Subcutaneous abdominal adipose tissue (tissue), 5 donors: ENCODE data around the gene C1QL4.

Experiments
- H3K27ac ChIP-seq: one replicate; pipeline ENCODE4 v1.7.0; 2013; ENCODE audit warnings: low read depth, mild to moderate bottlenecking, inconsistent platforms, low read length, moderate library complexity
- H3K27me3 ChIP-seq, 5 donors: one replicate each; pipeline ENCODE4 v1.7.0; 2013; ENCODE audit warnings: low read length in 5 of 5, inconsistent platforms in 1 of 5; ENCODE audit not compliant: control insufficient read depth in 5 of 5, insufficient read depth in 4 of 5
- H3K36me3 ChIP-seq, 5 donors: one replicate each; pipeline ENCODE4 v1.7.0; 2013; ENCODE audit warnings: low read length in 5 of 5; ENCODE audit not compliant: control insufficient read depth in 5 of 5, insufficient read depth in 5 of 5
- H3K4me1 ChIP-seq, 5 donors: one replicate each; pipeline ENCODE4 v1.7.0; 2013; ENCODE audit warnings: low read length in 5 of 5, mild to moderate bottlenecking in 3 of 5, moderate library complexity in 1 of 5; ENCODE audit not compliant: control insufficient read depth in 5 of 5, insufficient read depth in 5 of 5
- H3K4me3 ChIP-seq, 5 donors: one replicate each; pipeline ENCODE4 v1.7.0; 2013; ENCODE audit warnings: low read length in 5 of 5, low read depth in 1 of 5
- H3K9ac ChIP-seq, 5 donors: one replicate each; pipeline ENCODE4 v1.7.0; 2013; ENCODE audit warnings: low read length in 5 of 5, mild to moderate bottlenecking in 4 of 5, moderate library complexity in 3 of 5
- H3K9me3 ChIP-seq, 5 donors: one replicate each; pipeline ENCODE4 v1.7.0; 2013; ENCODE audit warnings: low read length in 5 of 5; ENCODE audit not compliant: control insufficient read depth in 5 of 5
- donor health status: healthy.
- donor health status: healthy.
- donor health status: healthy.
- donor health status: healthy.
- donor health status: healthy.

The C1QL4 gene

DNA sequence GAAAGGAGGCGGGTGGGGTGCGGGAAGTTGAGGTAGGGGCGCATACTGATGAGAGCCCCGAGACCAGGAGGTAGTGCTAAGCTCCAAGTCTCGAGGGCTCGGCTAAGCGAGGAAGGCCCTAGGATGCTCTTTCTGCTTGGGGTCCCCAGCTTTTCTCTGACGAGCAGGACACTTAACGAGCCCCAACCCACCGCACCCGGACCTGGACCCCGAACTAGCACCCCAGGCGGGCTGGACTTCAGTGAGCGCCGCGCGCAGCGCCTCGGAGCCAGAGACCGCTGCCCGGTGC lies 4.7 kb upstream of the C1QL4 start:
- H3K4me1 ChIP-seq, result peaks cover 2 to 42% (median 40%) of the 10 kb centered on the region in 5 donors
- peak overlapping the region in 4 of 5 donors; percentile 50 to 64 (median 55) for H3K4me3 ChIP-seq
- no peak overlapping the region for H3K9ac ChIP-seq
- peaks cover 30 to 66% (median 36%) of the 10 kb centered on the region in 5 donors for H3K27me3 ChIP-seq
- H3K36me3 ChIP-seq, result no peaks in the 10 kb centered on the region
- no peaks in the 10 kb centered on the region for H3K9me3 ChIP-seq
- no peak overlapping the region for H3K27ac ChIP-seq

DNA sequence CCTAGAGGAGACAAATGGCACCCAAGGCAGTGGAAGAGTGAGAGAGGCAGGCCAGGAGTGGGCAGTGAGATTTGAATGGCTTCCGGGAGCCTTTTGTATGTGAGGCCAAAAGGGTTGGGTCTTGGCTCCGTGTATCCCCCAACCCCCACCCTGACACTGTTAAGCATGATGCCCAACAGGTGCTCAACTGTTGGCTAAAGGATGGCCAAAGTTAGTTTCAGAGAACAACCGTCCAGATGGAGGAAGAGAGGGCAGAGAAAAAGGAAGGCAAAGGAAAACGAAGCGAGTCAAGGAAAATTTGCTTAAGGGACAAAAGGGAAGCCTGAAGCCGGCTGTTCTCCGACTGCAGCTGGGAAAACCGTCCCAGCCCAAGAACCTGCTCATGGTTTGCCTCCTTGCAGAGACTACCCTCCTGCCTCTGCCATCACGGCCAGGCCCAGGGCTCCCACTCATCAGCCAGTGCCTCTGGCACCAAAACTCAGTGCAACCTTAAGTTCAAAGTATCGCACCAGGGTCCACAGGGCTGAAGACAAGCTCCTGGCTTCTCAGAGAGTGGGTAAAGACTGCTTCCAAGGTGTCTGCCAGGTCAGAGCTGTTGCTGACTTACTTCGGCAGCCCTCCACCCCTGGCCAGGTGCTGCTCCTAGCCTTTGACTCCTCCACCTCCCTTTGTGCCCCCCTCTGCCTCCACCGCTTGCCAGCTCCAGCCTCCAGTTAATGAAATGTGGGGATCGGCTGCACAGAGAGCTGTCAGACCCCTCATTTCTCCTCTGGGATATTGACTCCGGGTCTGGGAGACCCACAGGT lies 4.2 kb upstream of the C1QL4 start:
- Histone ChIP-seq H3K9me3 (no peaks in the 10 kb centered on the region), H3K4me3 (no peak overlapping the region), H3K36me3 (no peaks in the 10 kb centered on the region), H3K27ac (no peak overlapping the region), H3K4me1 (peaks cover 2 to 42% (median 40%) of the 10 kb centered on the region in 5 donors), H3K9ac (no peak overlapping the region), H3K27me3 (peaks cover 31 to 68% (median 37%) of the 10 kb centered on the region in 5 donors)

DNA sequence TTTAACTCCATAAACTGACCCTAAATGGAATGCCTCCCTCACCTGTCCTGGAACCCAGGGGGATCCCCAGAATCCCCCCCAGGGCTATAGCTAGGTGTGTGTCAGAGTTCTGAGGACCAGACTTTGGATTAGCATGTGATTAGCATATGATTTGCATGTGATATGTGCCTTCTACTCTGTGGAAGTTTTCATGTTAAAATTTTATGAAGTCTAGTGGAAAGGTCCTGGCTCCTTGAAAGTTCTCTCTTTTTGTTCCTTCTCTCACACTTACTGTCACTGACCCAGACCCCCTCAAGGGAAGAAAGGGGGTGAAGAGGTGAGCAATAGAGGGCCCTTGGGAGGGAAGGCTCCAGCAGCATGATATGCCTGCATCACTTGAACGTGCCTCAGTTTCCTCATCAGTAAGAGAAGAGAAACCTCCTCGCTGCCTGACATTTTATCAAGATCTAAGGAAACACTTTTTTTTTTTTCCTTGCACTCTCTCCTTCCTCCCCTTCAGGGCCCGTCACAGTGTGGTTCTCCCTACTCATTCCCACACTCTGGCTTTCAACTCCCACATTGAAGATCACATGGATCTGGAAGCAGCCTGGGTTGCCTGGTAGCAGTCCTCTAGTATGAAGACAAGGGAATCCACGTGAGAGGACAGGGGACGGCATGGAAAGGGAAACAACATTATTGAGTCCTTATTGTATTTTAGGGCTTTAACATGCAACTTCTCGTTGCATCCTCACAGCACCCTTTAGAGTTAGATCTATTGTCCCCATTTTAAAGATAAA lies 3.3 kb upstream of the C1QL4 start:
- Histone ChIP-seq H3K9ac (no peak overlapping the region), H3K4me3 (no peak overlapping the region), H3K27ac (no peak overlapping the region), H3K4me1 (peaks cover 2 to 38% (median 32%) of the 10 kb centered on the region in 5 donors), H3K36me3 (no peaks in the 10 kb centered on the region), H3K9me3 (no peaks in the 10 kb centered on the region), H3K27me3 (peaks cover 32 to 69% (median 40%) of the 10 kb centered on the region in 5 donors)

DNA sequence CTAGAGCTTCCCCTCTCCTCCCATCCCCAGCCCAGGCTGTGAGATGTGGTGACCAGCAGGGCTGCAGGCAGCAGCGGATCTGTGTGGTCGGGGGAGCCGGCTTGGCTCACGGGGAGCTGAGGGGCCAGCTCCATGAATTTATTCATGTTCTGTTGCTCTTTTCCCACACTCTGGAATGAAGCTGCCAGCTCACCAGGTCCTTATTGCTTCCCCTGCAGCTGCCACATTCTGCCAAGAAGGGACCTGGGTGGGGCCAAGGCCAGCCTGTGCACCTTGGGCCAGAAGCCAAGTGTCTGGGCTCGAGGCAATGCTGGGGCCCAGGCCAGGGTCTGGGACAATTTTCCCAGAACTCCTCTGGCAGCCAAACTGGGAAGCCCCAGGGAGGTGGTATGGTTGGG lies 2.5 kb upstream of the C1QL4 start:
- no peak overlapping the region for H3K4me3 ChIP-seq
- H3K4me1 ChIP-seq, result peaks cover 2 to 34% (median 32%) of the 10 kb centered on the region in 5 donors
- no peaks in the 10 kb centered on the region for H3K9me3 ChIP-seq
- H3K27ac ChIP-seq, result no peak overlapping the region
- H3K9ac ChIP-seq, result no peak overlapping the region
- peaks cover 40 to 74% (median 48%) of the 10 kb centered on the region in 5 donors for H3K27me3 ChIP-seq
- no peaks in the 10 kb centered on the region for H3K36me3 ChIP-seq

DNA sequence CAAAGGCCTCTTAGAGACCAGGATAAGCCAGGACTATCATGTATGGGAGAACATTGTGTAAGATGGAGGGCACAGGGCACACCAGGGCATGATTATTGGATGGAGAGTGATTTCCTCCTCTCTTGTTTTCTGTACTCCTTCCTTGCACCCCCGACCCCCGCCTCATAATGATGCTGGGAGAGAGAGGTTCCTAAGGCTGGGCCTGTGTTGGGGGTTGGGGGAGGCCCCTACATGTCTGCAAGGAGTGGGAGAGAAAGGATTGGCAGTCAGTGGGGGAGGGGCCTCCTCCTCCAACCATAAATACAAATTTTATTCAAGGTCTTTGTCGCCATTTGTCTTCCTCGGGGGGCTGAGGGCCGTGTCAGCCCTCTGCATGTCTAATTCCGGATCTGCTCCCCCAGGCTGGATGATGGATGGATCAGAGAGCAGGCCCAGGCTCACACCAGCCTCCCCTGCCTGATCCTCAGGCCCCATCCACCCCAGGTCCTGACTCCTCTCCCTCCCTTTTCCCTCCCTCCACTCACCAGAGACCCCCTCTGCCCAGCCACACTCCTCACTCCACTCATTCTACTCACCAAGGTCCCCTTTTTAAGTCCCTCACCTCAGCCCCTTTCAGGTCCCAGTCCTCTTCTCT lies 2.0 kb upstream of the C1QL4 start:
- H3K27me3 ChIP-seq, result peaks cover 42 to 75% (median 51%) of the 10 kb centered on the region in 5 donors
- no peaks in the 10 kb centered on the region for H3K9me3 ChIP-seq
- H3K27ac ChIP-seq, result no peak overlapping the region
- H3K4me1 ChIP-seq, result peaks cover 2 to 34% (median 32%) of the 10 kb centered on the region in 5 donors
- no peak overlapping the region for H3K9ac ChIP-seq
- H3K36me3 ChIP-seq, result no peaks in the 10 kb centered on the region
- no peak overlapping the region for H3K4me3 ChIP-seq

- peaks cover 0 to 34% (median 22%) of the 10 kb centered on the region in 5 donors for H3K4me1 ChIP-seq
- H3K36me3 ChIP-seq, result no peaks in the 10 kb centered on the region
- no peaks in the 10 kb centered on the region for H3K9me3 ChIP-seq
- no peak overlapping the region for H3K9ac ChIP-seq
- peaks cover 36 to 77% (median 55%) of the 10 kb centered on the region in 5 donors for H3K27me3 ChIP-seq
- peak overlapping the region in 2 of 5 donors; percentile 32 to 60 for H3K4me3 ChIP-seq
- H3K27ac ChIP-seq, result no peak overlapping the region
These were observed 888 bp downstream of the C1QL4 start for GRCh38 chr12:49335955-49336644.

DNA sequence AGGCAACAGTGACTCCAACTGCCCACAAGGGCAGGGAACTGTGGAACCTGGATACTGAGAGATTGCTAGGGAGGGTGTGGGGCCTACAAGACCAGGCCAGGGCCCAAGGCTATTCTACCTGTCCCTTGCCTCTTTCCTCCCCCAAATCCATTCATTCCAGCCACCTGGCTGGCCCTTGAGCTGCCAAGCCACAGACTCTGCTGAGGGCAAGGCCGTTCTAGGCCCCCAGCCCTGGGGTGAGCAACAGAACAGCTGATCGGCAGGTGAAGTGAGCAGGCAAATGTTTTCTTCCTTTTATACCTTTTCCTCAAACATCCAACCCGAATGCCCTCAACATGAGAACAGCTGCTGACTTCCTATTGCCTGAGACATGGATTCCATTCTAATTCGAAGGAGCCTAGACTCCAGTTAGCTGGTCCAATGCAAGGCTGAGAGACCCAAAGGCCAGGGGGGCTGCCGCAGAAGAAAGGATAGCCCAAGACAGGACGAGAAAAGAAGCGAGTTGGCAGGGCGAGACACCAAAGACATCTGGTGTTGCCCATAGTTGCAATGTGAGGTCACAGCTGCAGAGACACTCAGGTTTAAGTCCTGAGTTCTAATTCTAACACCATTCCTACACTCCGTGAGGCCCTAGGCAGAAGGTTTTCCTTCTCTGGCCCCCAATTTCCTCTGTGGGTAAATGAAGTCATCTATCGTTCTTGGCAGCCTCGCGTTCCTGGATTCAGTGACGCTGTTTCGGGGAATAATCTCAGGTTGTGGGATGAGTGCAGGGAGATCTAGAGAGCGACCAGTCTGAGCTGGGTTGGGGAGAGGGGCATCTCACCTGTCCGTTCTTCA lies 1.7 kb downstream of the C1QL4 start:
- peaks cover 0 to 34% (median 22%) of the 10 kb centered on the region in 5 donors for H3K4me1 ChIP-seq
- H3K36me3 ChIP-seq, result no peaks in the 10 kb centered on the region
- H3K27ac ChIP-seq, result no peak overlapping the region
- peaks cover 36 to 79% (median 59%) of the 10 kb centered on the region in 5 donors for H3K27me3 ChIP-seq
- H3K4me3 ChIP-seq, result no peak overlapping the region
- H3K9me3 ChIP-seq, result no peaks in the 10 kb centered on the region
- H3K9ac ChIP-seq, result no peak overlapping the region

DNA sequence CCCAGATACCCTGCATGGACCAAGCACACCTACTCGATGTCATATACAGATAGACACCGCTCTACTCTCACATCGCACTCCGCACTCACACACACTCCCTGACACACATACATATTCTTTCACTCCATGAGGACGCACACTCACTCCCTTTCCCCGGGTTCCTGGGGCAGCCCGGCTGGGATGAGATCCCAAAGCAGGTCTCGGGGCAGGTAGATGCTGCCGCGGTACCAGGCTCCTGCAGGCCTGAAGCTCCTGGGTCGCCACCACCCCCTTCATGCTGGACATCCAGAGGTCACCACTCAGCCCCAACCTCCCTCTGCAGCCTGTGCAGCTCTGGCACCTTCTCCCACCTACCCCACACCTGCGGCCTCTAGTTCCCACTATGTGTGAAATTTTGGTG lies 2.3 kb downstream of the C1QL4 start:
- peaks cover 0 to 34% (median 22%) of the 10 kb centered on the region in 5 donors for H3K4me1 ChIP-seq
- H3K9ac ChIP-seq, result no peak overlapping the region
- H3K27ac ChIP-seq, result no peak overlapping the region
- H3K4me3 ChIP-seq, result no peak overlapping the region
- peaks cover 36 to 73% (median 61%) of the 10 kb centered on the region in 5 donors for H3K27me3 ChIP-seq
- H3K9me3 ChIP-seq, result no peaks in the 10 kb centered on the region
- H3K36me3 ChIP-seq, result no peaks in the 10 kb centered on the region

DNA sequence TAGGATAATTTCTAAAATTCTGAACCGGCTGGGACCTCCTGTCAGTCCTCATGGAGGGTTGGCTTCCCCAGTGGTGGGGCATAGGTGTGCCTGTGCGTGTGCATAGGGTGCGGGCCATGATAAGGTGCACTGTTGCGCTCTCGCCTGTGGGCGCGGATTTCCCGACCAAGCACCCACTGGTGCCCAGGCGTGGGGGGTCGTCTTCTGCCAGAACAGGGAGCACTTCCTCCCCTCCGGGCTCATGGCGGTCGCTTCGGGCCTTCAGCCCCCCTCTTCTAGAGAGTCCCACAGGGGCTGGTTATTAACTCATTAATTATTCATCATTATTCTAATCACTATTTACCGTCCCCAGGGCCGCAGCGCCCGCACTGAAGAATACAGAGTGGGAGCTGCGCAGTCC lies 2.8 kb downstream of the C1QL4 start:
- no peaks in the 10 kb centered on the region for H3K36me3 ChIP-seq
- no peak overlapping the region for H3K27ac ChIP-seq
- no peak overlapping the region for H3K9ac ChIP-seq
- no peak overlapping the region for H3K4me3 ChIP-seq
- H3K9me3 ChIP-seq, result no peaks in the 10 kb centered on the region
- H3K4me1 ChIP-seq, result peaks cover 0 to 34% (median 22%) of the 10 kb centered on the region in 5 donors
- peaks cover 36 to 71% (median 61%) of the 10 kb centered on the region in 5 donors for H3K27me3 ChIP-seq
